ENCODE data around the gene TPCN2.
"Not testable (repeated sequence)": the region's sequence is repeated elsewhere in the genome, so short reads cannot be mapped to it uniquely, and the experiment has no call there.

The TPCN2 gene

DNA sequence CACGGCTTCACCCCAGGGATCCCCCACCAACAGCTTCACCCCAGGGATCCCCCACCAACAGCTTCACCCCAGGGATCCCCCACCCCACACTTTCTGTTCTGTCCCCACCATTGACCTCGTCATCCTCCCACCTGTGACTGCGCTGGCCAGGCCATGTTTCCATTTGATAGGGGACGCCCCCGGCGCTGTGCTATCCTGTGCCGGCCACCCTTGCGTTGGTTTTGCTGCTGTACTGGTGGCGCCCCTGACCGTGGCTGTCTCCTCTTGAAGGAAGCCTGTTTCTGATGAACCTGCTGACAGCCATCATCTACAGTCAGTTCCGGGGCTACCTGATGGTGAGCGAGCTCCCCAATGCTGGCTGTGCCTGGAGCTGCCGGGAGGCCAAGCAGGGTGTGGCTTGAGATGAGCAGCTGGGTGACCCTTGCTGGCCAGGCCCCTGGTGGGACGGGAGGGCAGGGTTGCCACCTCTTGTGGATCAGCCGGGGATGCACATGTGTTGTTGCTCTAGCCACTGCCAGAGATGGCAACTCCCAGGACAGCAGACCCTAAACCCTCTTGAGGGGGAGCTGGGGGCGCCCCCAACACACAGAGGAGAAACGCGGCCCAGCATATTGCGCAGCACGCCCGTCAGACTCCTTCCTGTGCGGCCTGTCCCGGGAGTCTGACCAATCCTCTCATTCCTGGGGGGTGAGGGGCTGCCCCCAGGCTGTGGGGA lies 22.5 kb downstream of the TPCN2 start:
- H3K9me3 ChIP-seq (ENCODE audit: control insufficient read depth, insufficient read depth, low read length): no peaks in the 10 kb centered on the region
- no peaks in the 10 kb centered on the region for H3K27me3 ChIP-seq (ENCODE audit: control insufficient read depth, insufficient read depth, low read length)
- peaks cover 44% of the 10 kb centered on the region for H3K36me3 ChIP-seq (ENCODE audit: control insufficient read depth, insufficient read depth, low read length)
- H3K9ac ChIP-seq (ENCODE audit: low read depth, low read length): no peak overlapping the region
- no peaks in the 10 kb centered on the region for H3K4me1 ChIP-seq (ENCODE audit: control insufficient read depth, insufficient read depth, low read length)
- H3K27ac ChIP-seq (ENCODE audit: low read depth, low read length): no peak overlapping the region
- no peak overlapping the region for H3K4me3 ChIP-seq (ENCODE audit: low read depth, low read length)

DNA sequence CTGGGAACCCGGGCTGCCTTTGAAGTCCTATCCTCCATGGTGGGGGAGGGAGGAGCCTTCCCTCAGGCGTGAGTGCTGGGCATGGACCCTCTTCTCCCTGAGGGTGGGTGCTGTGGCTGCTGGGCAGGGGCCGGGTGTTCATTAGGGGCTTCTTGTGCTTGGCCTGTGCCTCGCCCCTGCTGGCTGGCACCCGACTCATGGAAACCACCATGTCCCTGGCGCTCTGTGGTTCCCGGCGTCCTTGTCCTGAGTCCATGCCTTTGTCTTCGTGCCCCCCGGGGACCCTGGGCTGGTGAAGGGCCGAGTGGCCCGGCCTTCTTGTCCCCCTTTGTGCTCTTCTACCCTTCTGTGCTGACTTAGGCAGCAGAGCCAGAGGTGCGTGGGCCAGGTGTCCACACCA lies 23.2 kb downstream of the TPCN2 start:
- H3K9ac ChIP-seq (ENCODE audit: low read depth, low read length): no peak overlapping the region
- no peaks in the 10 kb centered on the region for H3K27me3 ChIP-seq (ENCODE audit: control insufficient read depth, insufficient read depth, low read length)
- no peak overlapping the region for H3K4me3 ChIP-seq (ENCODE audit: low read depth, low read length)
- H3K4me1 ChIP-seq (ENCODE audit: control insufficient read depth, insufficient read depth, low read length): no peaks in the 10 kb centered on the region
- H3K36me3 ChIP-seq (ENCODE audit: control insufficient read depth, insufficient read depth, low read length): peaks cover 44% of the 10 kb centered on the region
- H3K9me3 ChIP-seq (ENCODE audit: control insufficient read depth, insufficient read depth, low read length): no peaks in the 10 kb centered on the region
- H3K27ac ChIP-seq (ENCODE audit: low read depth, low read length): no peak overlapping the region

DNA sequence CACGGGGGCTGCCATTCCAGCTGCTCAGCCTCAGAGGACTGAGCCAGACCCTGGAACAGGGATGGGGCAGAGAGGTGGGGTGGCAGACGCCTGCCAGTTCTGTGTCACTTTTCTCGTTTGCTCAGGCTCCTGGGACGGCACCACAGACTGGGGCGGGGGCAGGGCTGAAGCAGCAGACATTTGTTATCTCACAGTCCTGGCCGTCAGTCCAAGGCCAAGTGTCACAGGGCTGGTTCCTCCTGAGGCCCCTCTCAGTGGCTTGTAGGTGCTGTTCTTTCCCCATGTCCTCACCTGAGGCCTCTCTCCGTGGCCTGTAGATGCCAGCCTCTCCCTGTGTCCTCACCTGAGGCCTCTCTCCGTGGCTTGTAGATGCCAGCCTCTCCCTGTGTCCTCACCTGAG lies 24.7 kb downstream of the TPCN2 start:
- no peaks in the 10 kb centered on the region for H3K27me3 ChIP-seq (ENCODE audit: control insufficient read depth, insufficient read depth, low read length)
- H3K9ac ChIP-seq (ENCODE audit: low read depth, low read length): no peak overlapping the region
- H3K4me3 ChIP-seq (ENCODE audit: low read depth, low read length): no peak overlapping the region
- H3K27ac ChIP-seq (ENCODE audit: low read depth, low read length): no peak overlapping the region
- peaks cover 51% of the 10 kb centered on the region for H3K36me3 ChIP-seq (ENCODE audit: control insufficient read depth, insufficient read depth, low read length)
- H3K9me3 ChIP-seq (ENCODE audit: control insufficient read depth, insufficient read depth, low read length): no peaks in the 10 kb centered on the region
- no peaks in the 10 kb centered on the region for H3K4me1 ChIP-seq (ENCODE audit: control insufficient read depth, insufficient read depth, low read length)

GRCh38 chr11:69074375-69075140 lies 25.8 kb downstream of the TPCN2 start:
- Histone ChIP-seq H3K36me3 (ENCODE audit: control insufficient read depth, insufficient read depth, low read length) (peaks cover 62% of the 10 kb centered on the region), H3K4me3 (ENCODE audit: low read depth, low read length) (no peak overlapping the region), H3K9ac (ENCODE audit: low read depth, low read length) (no peak overlapping the region), H3K27me3 (ENCODE audit: control insufficient read depth, insufficient read depth, low read length) (no peaks in the 10 kb centered on the region), H3K27ac (ENCODE audit: low read depth, low read length) (no peak overlapping the region), H3K4me1 (ENCODE audit: control insufficient read depth, insufficient read depth, low read length) (no peaks in the 10 kb centered on the region), H3K9me3 (ENCODE audit: control insufficient read depth, insufficient read depth, low read length) (no peaks in the 10 kb centered on the region)

DNA sequence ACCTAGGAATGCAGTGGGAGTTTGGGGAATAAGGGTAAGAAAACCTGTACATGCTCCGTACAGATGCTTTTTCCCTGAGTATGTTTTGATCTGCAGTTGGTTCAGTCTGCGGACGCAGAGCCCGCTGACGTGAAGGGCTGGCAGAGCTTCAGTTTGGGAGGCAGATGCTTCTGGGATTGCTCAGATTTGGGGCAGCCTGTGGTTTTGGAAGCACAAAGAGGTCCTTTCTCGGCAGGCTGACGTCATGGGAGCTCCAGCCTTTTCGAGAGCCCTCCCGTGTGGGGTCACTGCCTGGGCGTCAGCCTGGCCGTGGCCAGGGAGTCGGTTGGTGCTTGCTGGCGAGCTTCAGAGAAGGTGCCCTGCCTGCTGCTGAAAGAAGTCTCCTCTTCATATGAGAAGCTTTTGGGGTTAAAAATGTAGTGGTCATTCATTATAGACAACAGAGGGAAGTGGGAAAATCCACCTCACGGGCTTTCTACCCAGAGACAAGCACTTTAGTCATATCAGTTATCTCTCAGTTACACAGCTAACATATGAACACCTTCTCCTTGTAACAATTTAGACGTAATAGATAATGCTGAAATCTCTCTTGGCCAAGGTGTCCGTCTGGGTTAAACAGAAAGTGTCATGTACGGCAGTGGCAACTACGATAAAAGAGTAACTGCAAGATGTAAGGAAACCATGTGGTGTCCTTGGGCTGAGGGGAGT lies 26.8 kb downstream of the TPCN2 start:
- Histone ChIP-seq H3K4me1 (ENCODE audit: control insufficient read depth, insufficient read depth, low read length) (no peaks in the 10 kb centered on the region), H3K4me3 (ENCODE audit: low read depth, low read length) (no peak overlapping the region), H3K36me3 (ENCODE audit: control insufficient read depth, insufficient read depth, low read length) (peaks cover 67% of the 10 kb centered on the region), H3K9ac (ENCODE audit: low read depth, low read length) (no peak overlapping the region), H3K27me3 (ENCODE audit: control insufficient read depth, insufficient read depth, low read length) (no peaks in the 10 kb centered on the region), H3K27ac (ENCODE audit: low read depth, low read length) (no peak overlapping the region), H3K9me3 (ENCODE audit: control insufficient read depth, insufficient read depth, low read length) (no peaks in the 10 kb centered on the region)

GRCh38 chr11:69076129-69076791 lies 27.5 kb downstream of the TPCN2 start:
- Histone ChIP-seq H3K27me3 (ENCODE audit: control insufficient read depth, insufficient read depth, low read length) (no peaks in the 10 kb centered on the region), H3K9ac (ENCODE audit: low read depth, low read length) (no peak overlapping the region), H3K27ac (ENCODE audit: low read depth, low read length) (no peak overlapping the region), H3K4me3 (ENCODE audit: low read depth, low read length) (no peak overlapping the region), H3K9me3 (ENCODE audit: control insufficient read depth, insufficient read depth, low read length) (no peaks in the 10 kb centered on the region), H3K36me3 (ENCODE audit: control insufficient read depth, insufficient read depth, low read length) (peaks cover 64% of the 10 kb centered on the region), H3K4me1 (ENCODE audit: control insufficient read depth, insufficient read depth, low read length) (no peaks in the 10 kb centered on the region)

DNA sequence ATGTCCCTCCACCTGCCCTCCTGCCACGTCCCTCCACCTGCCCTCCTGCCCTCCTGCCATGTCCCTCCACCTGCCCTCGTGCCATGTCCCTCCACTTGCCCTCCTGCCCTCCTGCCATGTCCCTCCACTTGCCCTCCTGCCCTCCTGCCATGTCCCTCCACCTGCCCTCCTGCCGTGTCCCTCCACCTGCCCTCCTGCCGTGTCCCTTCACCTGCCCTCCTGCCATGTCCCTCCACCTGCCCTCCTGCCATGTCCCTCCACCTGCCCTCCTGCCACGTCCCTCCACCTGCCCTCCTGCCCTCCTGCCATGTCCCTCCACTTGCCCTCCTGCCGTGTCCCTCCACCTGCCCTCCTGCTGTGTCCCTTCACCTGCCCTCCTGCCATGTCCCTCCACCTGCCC lies 28.2 kb downstream of the TPCN2 start:
- not testable (repeated sequence) for H3K4me1 ChIP-seq (ENCODE audit: control insufficient read depth, insufficient read depth, low read length); H3K27me3 ChIP-seq (ENCODE audit: control insufficient read depth, insufficient read depth, low read length); H3K9ac ChIP-seq (ENCODE audit: low read depth, low read length); H3K9me3 ChIP-seq (ENCODE audit: control insufficient read depth, insufficient read depth, low read length); H3K27ac ChIP-seq (ENCODE audit: low read depth, low read length); H3K4me3 ChIP-seq (ENCODE audit: low read depth, low read length)
- peaks cover 59% of the 10 kb centered on the region for H3K36me3 ChIP-seq (ENCODE audit: control insufficient read depth, insufficient read depth, low read length)

- peaks cover 56% of the 10 kb centered on the region for H3K36me3 ChIP-seq (ENCODE audit: control insufficient read depth, insufficient read depth, low read length)
- H3K27ac ChIP-seq (ENCODE audit: low read depth, low read length): no peak overlapping the region
- H3K4me1 ChIP-seq (ENCODE audit: control insufficient read depth, insufficient read depth, low read length): no peaks in the 10 kb centered on the region
- no peak overlapping the region for H3K4me3 ChIP-seq (ENCODE audit: low read depth, low read length)
- no peaks in the 10 kb centered on the region for H3K27me3 ChIP-seq (ENCODE audit: control insufficient read depth, insufficient read depth, low read length)
- no peaks in the 10 kb centered on the region for H3K9me3 ChIP-seq (ENCODE audit: control insufficient read depth, insufficient read depth, low read length)
- H3K9ac ChIP-seq (ENCODE audit: low read depth, low read length): no peak overlapping the region
These were observed 29.8 kb downstream of the TPCN2 start for GRCh38 chr11:69078508-69078907.

- Histone ChIP-seq H3K27ac (ENCODE audit: low read depth, low read length) (no peak overlapping the region), H3K9ac (ENCODE audit: low read depth, low read length) (no peak overlapping the region), H3K36me3 (ENCODE audit: control insufficient read depth, insufficient read depth, low read length) (peaks cover 51% of the 10 kb centered on the region), H3K27me3 (ENCODE audit: control insufficient read depth, insufficient read depth, low read length) (no peaks in the 10 kb centered on the region), H3K9me3 (ENCODE audit: control insufficient read depth, insufficient read depth, low read length) (no peaks in the 10 kb centered on the region), H3K4me1 (ENCODE audit: control insufficient read depth, insufficient read depth, low read length) (no peaks in the 10 kb centered on the region), H3K4me3 (ENCODE audit: low read depth, low read length) (no peak overlapping the region)
These were observed 30.3 kb downstream of the TPCN2 start for GRCh38 chr11:69078930-69079605.

DNA sequence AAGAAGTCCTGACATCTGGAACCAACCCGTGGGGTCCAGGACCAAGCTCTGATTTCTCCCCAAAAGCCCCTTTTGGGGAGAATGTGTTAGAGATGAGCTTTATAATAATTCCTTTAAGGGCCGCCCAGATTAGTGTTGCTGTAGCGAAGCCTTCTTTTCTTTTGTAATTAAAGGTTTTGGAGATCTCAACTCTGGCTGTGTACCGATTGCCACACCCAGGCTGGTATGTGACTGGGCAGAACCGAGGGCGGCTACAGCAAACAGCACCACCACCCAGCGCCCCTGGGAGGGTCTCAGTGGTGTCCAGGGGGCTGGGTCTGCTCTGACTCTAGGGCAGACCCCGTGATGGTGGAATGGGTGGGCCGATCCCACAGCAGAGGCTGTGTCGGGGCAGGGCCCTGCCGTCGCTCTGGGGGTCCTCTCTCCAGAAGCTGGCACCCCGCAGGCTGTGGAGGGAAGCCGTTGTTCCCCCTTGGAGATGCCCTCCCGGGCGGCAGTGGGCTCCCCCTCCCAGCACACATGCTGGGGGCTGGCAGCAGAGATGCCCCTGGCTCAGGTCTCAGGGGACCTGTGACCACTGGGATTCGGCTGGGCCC lies 31.0 kb downstream of the TPCN2 start:
- H3K27ac ChIP-seq (ENCODE audit: low read depth, low read length): no peak overlapping the region
- H3K4me1 ChIP-seq (ENCODE audit: control insufficient read depth, insufficient read depth, low read length): no peaks in the 10 kb centered on the region

More for the DNA sequence above, 31.0 kb downstream of the TPCN2 start:
- Histone ChIP-seq H3K9me3 (ENCODE audit: control insufficient read depth, insufficient read depth, low read length) (no peaks in the 10 kb centered on the region), H3K4me3 (ENCODE audit: low read depth, low read length) (no peak overlapping the region), H3K27me3 (ENCODE audit: control insufficient read depth, insufficient read depth, low read length) (no peaks in the 10 kb centered on the region), H3K9ac (ENCODE audit: low read depth, low read length) (no peak overlapping the region), H3K36me3 (ENCODE audit: control insufficient read depth, insufficient read depth, low read length) (peaks cover 51% of the 10 kb centered on the region)
